Keratinocyte (primary cell): ENCODE results near the gene NRN1L. TPM values are rescaled to one million over a fixed set of nuclear protein-coding genes. Genes with fewer than 3 reads are reported as not detected.
A peak's percentile ranks its signal among the peaks of the same experiment; 100 is the strongest.

Experiments
- DNase-seq: peaks from one replicate; pipeline ENCODE4 v3.0.0-alpha.2; 2011; ENCODE audit warnings: low read depth, missing footprints, low spot score
- FAIRE-seq: peaks from 2 replicates; lab custom pipeline; 2011; peaks lifted over from hg19 to GRCh38; lab: Jason Lieb, UNC
- H2AFZ ChIP-seq: 2 replicates; pipeline ENCODE4 v1.6.0; 2012; ENCODE audit warnings: low read length, control low read depth, inconsistent platforms; ENCODE audit not compliant: control insufficient read depth
- H3K27ac ChIP-seq: 2 replicates; pipeline ENCODE4 v1.5.1; 2011; ENCODE audit warnings: low read length; ENCODE audit not compliant: control insufficient read depth, insufficient read depth
- H3K27me3 ChIP-seq: 3 replicates; pipeline ENCODE4 v1.6.0; 2011; ENCODE audit warnings: low read length; ENCODE audit not compliant: control insufficient read depth, insufficient read depth; ENCODE audit errors: extremely low read depth
- H3K36me3 ChIP-seq, 2 experiments: 2 replicates in 1 of 2; 3 replicates in 1 of 2; pipeline ENCODE4 v1.5.1; 2011; ENCODE audit warnings: low read length in 2 of 2, mild to moderate bottlenecking in 1 of 2; ENCODE audit not compliant: control insufficient read depth in 2 of 2, insufficient read depth in 2 of 2; ENCODE audit errors: extremely low read depth in 1 of 2
- H3K4me1 ChIP-seq: 3 replicates; pipeline ENCODE4 v1.5.1; 2011; ENCODE audit warnings: low read length; ENCODE audit not compliant: control insufficient read depth, insufficient read depth; ENCODE audit errors: extremely low read depth
- H3K4me2 ChIP-seq: 3 replicates; pipeline ENCODE4 v1.6.0; 2011; ENCODE audit warnings: low read depth, low read length; ENCODE audit not compliant: control insufficient read depth, insufficient read depth; ENCODE audit errors: extremely low read depth
- H3K4me3 ChIP-seq, 3 experiments: fragments of 200-600 bp in 1 of 3; sonication (generic) in 1 of 3; 2 replicates in 2 of 3; 3 replicates in 1 of 3; pipeline ENCODE4 v1.5.1; 2011 to 2016; ENCODE audit warnings: low read length in 3 of 3, mild to moderate bottlenecking in 3 of 3, control low read depth in 2 of 3, inconsistent platforms in 1 of 3, low read depth in 1 of 3, mixed read lengths in 1 of 3, mixed run types in 1 of 3, moderate library complexity in 1 of 3; ENCODE audit not compliant: control insufficient read depth in 2 of 3, insufficient read depth in 2 of 3; ENCODE audit errors: extremely low read depth in 1 of 3
- H3K79me2 ChIP-seq: 2 replicates; pipeline ENCODE4 v1.6.0; 2012; ENCODE audit warnings: low read length; ENCODE audit not compliant: control insufficient read depth, insufficient read depth
- H3K9ac ChIP-seq: 3 replicates; pipeline ENCODE4 v1.6.0; 2011; ENCODE audit warnings: low read length; ENCODE audit not compliant: control insufficient read depth, insufficient read depth; ENCODE audit errors: extremely low read depth
- H3K9me1 ChIP-seq: 3 replicates; pipeline ENCODE4 v1.6.0; 2011; ENCODE audit warnings: low read length; ENCODE audit not compliant: control insufficient read depth, insufficient read depth; ENCODE audit errors: extremely low read depth
- H3K9me3 ChIP-seq: 2 replicates; pipeline ENCODE4 v1.5.1; 2012; ENCODE audit warnings: low read depth, low read length; ENCODE audit not compliant: control insufficient read depth
- H4K20me1 ChIP-seq: 3 replicates; pipeline ENCODE4 v1.6.0; 2011; ENCODE audit warnings: low read length; ENCODE audit not compliant: control insufficient read depth, insufficient read depth; ENCODE audit errors: extremely low read depth
- CTCF ChIP-seq, 3 experiments: IDR thresholded peaks in 1 of 3; conservative IDR thresholded peaks in 1 of 3; optimal IDR thresholded peaks in 1 of 3; 2 replicates in 2 of 3; 3 replicates in 1 of 3; pipeline versions ENCODE3 to v1.5.1; 2011; ENCODE audit warnings: low read length in 3 of 3, mild to moderate bottlenecking in 3 of 3, moderate library complexity in 2 of 3, control low read depth in 1 of 3, inconsistent platforms in 1 of 3; ENCODE audit not compliant: insufficient read depth in 2 of 3; ENCODE audit errors: extremely low read depth in 1 of 3
- EZH2 ChIP-seq: IDR thresholded peaks from one replicate; pipeline ENCODE4 v1.6.1; 2012; ENCODE audit warnings: inconsistent platforms, mild to moderate bottlenecking, low read length, moderate library complexity
- dilution Hi-C: fragments of 300-500 bp; cut with MboI; formaldehyde crosslinking; loops from one replicate; pipeline ENCODE4 v1.7.0; 2020; ENCODE audit warnings: low sequenced_read_pairs; ENCODE audit not compliant: extremely low pct_ligation_motif_present
- polyA plus RNA-seq, 5 experiments: library from polyadenylated mRNA; depleted of rRNA in 3 of 5; stranded (reverse) in 3 of 5; stranded (forward) in 1 of 5; unstranded in 1 of 5; fragments of >200 nt; gene quantifications; 1 replicate in 1 of 5; 2 replicates in 3 of 5; 3 replicates in 1 of 5; pipeline versions ENCODE4 v1.2.1 to v1.2.3, GENCODE V29; 2011 to 2012; ENCODE audit warnings: missing spikeins in 2 of 5, low read depth in 1 of 5, low replicate concordance in 1 of 5

NRN1L gene
- polyA plus RNA-seq, 1 donor (not counting 4 experiments of a cell fraction or from before 2014, with no cell fraction given) = not detected

GRCh38 chr16:67909056-67909742 lies 24.5 kb downstream of the NRN1L start:
- H3K27me3 ChIP-seq = no peaks in the 10 kb centered on the region
- H3K36me3 ChIP-seq = peaks cover 5 to 15% of the 10 kb centered on the region in 2 experiments
- H4K20me1 ChIP-seq = no peaks in the 10 kb centered on the region
- no peaks in the 10 kb centered on the region for H3K79me2 ChIP-seq
- no peaks in the 10 kb centered on the region for H3K9me1 ChIP-seq
- dilution Hi-C loops = no loop called here
- H3K9ac ChIP-seq = no peak overlapping the region
- no peak overlapping the region for H3K27ac ChIP-seq
- no peak overlapping the region for H3K4me3 ChIP-seq
- no peak for DNase-seq
- H3K9me3 ChIP-seq = no peaks in the 10 kb centered on the region
- no peak overlapping the region for H2AFZ ChIP-seq
- no peak overlapping the region for H3K4me2 ChIP-seq
- peaks cover 4% of the 10 kb centered on the region for H3K4me1 ChIP-seq
- TF ChIP-seq EZH2 (no peak), CTCF (optimal IDR thresholded peaks at IDR 0.05 in 1 of 3, IDR thresholded peaks at IDR 0.05 in 1 of 3, conservative IDR thresholded peaks at IDR 0.05 in 1 of 3; ENCODE audit: extremely low read depth in 1 of 3, insufficient read depth in 2 of 3, low read length in 3 of 3) (no peak)
- no peak for FAIRE-seq

- Histone ChIP-seq H3K9me1 (no peaks in the 10 kb centered on the region), H3K4me3 (no peak overlapping the region), H4K20me1 (no peaks in the 10 kb centered on the region), H3K4me1 (peaks cover 7% of the 10 kb centered on the region), H3K36me3 (peaks cover 5 to 15% of the 10 kb centered on the region in 2 experiments), H3K27ac (no peak overlapping the region), H3K27me3 (no peaks in the 10 kb centered on the region), H3K79me2 (no peaks in the 10 kb centered on the region), H3K9ac (no peak overlapping the region), H3K4me2 (no peak overlapping the region), H3K9me3 (no peaks in the 10 kb centered on the region), H2AFZ (no peak overlapping the region)
- no peak for DNase-seq
- TF ChIP-seq EZH2 (no peak), CTCF (optimal IDR thresholded peaks at IDR 0.05 in 1 of 3, IDR thresholded peaks at IDR 0.05 in 1 of 3, conservative IDR thresholded peaks at IDR 0.05 in 1 of 3; ENCODE audit: extremely low read depth in 1 of 3, insufficient read depth in 2 of 3, low read length in 3 of 3) (peak in 1 of 3 experiments; percentile 6)
- FAIRE-seq = no peak
- dilution Hi-C loops = no loop called here
Measured at GRCh38 chr16:67910158-67910557, 25.5 kb downstream of the NRN1L start.
